Measurements from ENCODE around the gene SMG5.

DNA sequence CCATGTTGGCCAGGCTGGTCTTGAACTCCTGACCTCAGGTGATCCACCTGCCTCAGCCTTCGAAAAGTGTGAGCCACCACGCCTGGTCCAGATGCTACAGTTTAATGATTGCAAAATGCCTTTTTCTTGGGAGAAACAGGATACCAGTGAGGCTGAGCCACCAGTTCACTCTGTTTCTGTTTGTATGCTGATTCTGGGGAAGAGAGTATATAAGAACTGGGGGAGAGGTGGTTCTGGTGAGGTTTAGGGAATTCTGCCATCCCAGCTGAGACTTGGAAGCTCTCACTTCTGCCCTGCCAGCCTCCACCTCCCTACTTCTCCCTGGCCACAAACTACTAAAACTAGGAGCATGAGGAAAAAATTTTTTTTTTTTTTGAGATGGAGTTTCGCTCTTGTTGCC, 77.9 kb downstream of the SMG5 start:
- TF ChIP-seq, protein P1, sequence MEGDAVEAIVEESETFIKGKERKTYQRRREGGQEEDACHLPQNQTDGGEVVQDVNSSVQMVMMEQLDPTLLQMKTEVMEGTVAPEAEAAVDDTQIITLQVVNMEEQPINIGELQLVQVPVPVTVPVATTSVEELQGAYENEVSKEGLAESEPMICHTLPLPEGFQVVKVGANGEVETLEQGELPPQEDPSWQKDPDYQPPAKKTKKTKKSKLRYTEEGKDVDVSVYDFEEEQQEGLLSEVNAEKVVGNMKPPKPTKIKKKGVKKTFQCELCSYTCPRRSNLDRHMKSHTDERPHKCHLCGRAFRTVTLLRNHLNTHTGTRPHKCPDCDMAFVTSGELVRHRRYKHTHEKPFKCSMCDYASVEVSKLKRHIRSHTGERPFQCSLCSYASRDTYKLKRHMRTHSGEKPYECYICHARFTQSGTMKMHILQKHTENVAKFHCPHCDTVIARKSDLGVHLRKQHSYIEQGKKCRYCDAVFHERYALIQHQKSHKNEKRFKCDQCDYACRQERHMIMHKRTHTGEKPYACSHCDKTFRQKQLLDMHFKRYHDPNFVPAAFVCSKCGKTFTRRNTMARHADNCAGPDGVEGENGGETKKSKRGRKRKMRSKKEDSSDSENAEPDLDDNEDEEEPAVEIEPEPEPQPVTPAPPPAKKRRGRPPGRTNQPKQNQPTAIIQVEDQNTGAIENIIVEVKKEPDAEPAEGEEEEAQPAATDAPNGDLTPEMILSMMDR (conservative IDR thresholded peaks at IDR 0.05 in 1 of 2, IDR thresholded peaks at IDR 0.05 in 1 of 2; ENCODE audit: low read depth in 1 of 2, low read length in 2 of 2), result no peak
- no peak for TF ChIP-seq EZH2 (IDR thresholded peaks at IDR 0.05; ENCODE audit: low read length, missing control alignments)
